Calu3 (cell line): ENCODE results near the gene NOP9. TPM values are rescaled to one million over a fixed set of nuclear protein-coding genes. Genes with fewer than 3 reads are reported as not detected.

Source experiments
- BruUV-seq: library from RNA; stranded (reverse); fragments of 400-500 nt; replicated peaks from 2 replicates; lab custom pipeline; 2021; lab: Mats Ljungman, UMichigan
- CTCF ChIA-PET: fragments of 300-600 bp; sonication (Branson Sonifier 250); formaldehyde crosslinking; loops from one replicate; lab custom pipeline; 2022; ENCODE audit warnings: antibody characterized with exemption; lab: Charles Lee
- DNase-seq: peaks from one replicate; pipeline ENCODE4 v3.0.0; 2022
- H3K27ac Mint-ChIP-seq: one replicate; pipeline ENCODE4 v1.8.0; 2022; ENCODE audit warnings: mixed read lengths; ENCODE audit not compliant: unreplicated experiment
- H3K27me3 Mint-ChIP-seq: one replicate; pipeline ENCODE4 v1.8.0; 2022; ENCODE audit warnings: mixed read lengths; ENCODE audit not compliant: unreplicated experiment
- H3K36me3 Mint-ChIP-seq: one replicate; pipeline ENCODE4 v1.8.0; 2022; ENCODE audit warnings: mild to moderate bottlenecking, moderate library complexity, mixed read lengths; ENCODE audit not compliant: insufficient read depth, unreplicated experiment
- H3K4me1 Mint-ChIP-seq: one replicate; pipeline ENCODE4 v1.8.0; 2022; ENCODE audit warnings: mild to moderate bottlenecking, low read depth, mixed read lengths; ENCODE audit not compliant: unreplicated experiment
- H3K4me3 Mint-ChIP-seq: one replicate; pipeline ENCODE4 v1.8.0; 2022; ENCODE audit warnings: mild to moderate bottlenecking, low read depth, moderate library complexity, mixed read lengths; ENCODE audit not compliant: unreplicated experiment
- H3K9me3 Mint-ChIP-seq: one replicate; pipeline ENCODE4 v1.8.0; 2022; ENCODE audit warnings: low read depth, mixed read lengths; ENCODE audit not compliant: unreplicated experiment
- CTCF ChIP-seq: fragments of 200-600 bp; IDR thresholded peaks from one replicate; pipeline ENCODE4 v1.8.0; 2022; ENCODE audit warnings: antibody characterized with exemption; ENCODE audit not compliant: unreplicated experiment
- intact Hi-C: fragments of 100-400 bp; cut with micrococcal nuclease; formaldehyde crosslinking; loops from one replicate; pipeline ENCODE4 v1.10.0; 2022; ENCODE audit not compliant: unreplicated experiment
- total RNA-seq: library from RNA; stranded (reverse); gene quantifications from 2 replicates; pipeline ENCODE4 v1.2.3, GENCODE V29; 2022

Gene NOP9
- total RNA-seq, 1 experiment from 2014 or later = 35.9 TPM

- TF ChIP-seq CTCF = no peak
- Mint-ChIP-seq H3K36me3 (peaks cover 27% of the 10 kb centered on the region), H3K27me3 (peaks cover 51% of the 10 kb centered on the region), H3K4me3 (no peak overlapping the region), H3K27ac (no peak overlapping the region), H3K9me3 (no peaks in the 10 kb centered on the region), H3K4me1 (peaks cover 8% of the 10 kb centered on the region)
- intact Hi-C loops = no loop called here
- DNase-seq = no peak
- BruUV-seq = no TSS peak
- CTCF ChIA-PET = interaction anchor here (1.0 to 1.5 kb wide), 2 partner anchors 9 to 115 kb away, joined by 3 to 4 read pairs; partner anchors contain the start of gene CIDEB
These were observed 16.9 kb downstream of the NOP9 start for GRCh38 chr14:24316597-24316950.

- H3K4me1 Mint-ChIP-seq = peaks cover 8% of the 10 kb centered on the region
- H3K36me3 Mint-ChIP-seq = peaks cover 22% of the 10 kb centered on the region
- no TSS peak for BruUV-seq
- H3K27ac Mint-ChIP-seq = peak overlapping the region; percentile 44
- TF ChIP-seq CTCF = no peak
- H3K9me3 Mint-ChIP-seq = no peaks in the 10 kb centered on the region
- no peak for DNase-seq
- intact Hi-C loops = no loop called here
- H3K4me3 Mint-ChIP-seq = no peak overlapping the region
- CTCF ChIA-PET = no interaction called here
- H3K27me3 Mint-ChIP-seq = peaks cover 59% of the 10 kb centered on the region
These were observed 17.7 kb downstream of the NOP9 start for GRCh38 chr14:24317141-24317928.

- Mint-ChIP-seq H3K4me3 (no peak overlapping the region), H3K36me3 (peaks cover 7% of the 10 kb centered on the region), H3K27me3 (peaks cover 66% of the 10 kb centered on the region), H3K9me3 (no peaks in the 10 kb centered on the region), H3K27ac (no peak overlapping the region), H3K4me1 (no peaks in the 10 kb centered on the region)
- CTCF ChIA-PET = no interaction called here
- BruUV-seq = no TSS peak
- intact Hi-C loops = no loop called here
- no peak for TF ChIP-seq CTCF
- no peak for DNase-seq
These were observed 21.7 kb downstream of the NOP9 start for GRCh38 chr14:24321212-24321975.

GRCh38 chr14:24322672-24323071 is 23.0 kb downstream of the NOP9 start:
- no peak for DNase-seq
- peaks cover 54% of the 10 kb centered on the region for H3K27me3 Mint-ChIP-seq
- CTCF ChIA-PET = interaction anchor here (1.5 kb wide), 1 partner anchor 15 kb away, joined by 4 read pairs; the partner anchor contains the start of gene CIDEB

More at GRCh38 chr14:24322672-24323071, 23.0 kb downstream of the NOP9 start:
- no peaks in the 10 kb centered on the region for H3K9me3 Mint-ChIP-seq
- no peak overlapping the region for H3K4me3 Mint-ChIP-seq
- intact Hi-C loops = no loop called here
- H3K27ac Mint-ChIP-seq = no peak overlapping the region
- no TSS peak for BruUV-seq
- no peaks in the 10 kb centered on the region for H3K4me1 Mint-ChIP-seq
- peaks cover under 1% of the 10 kb centered on the region for H3K36me3 Mint-ChIP-seq
- no peak for TF ChIP-seq CTCF
